ELR (cell line): ENCODE data around the gene CA11.

Experiments used
- DNase-seq: peaks from one replicate; pipeline ENCODE4 v3.0.0-alpha.2; 2015; ENCODE audit warnings: low read depth

The CA11 gene

GRCh38 chr19:48613024-48613851 is 32.7 kb downstream of the CA11 start:
- no peak for DNase-seq

GRCh38 chr19:48611872-48612271 is 34.1 kb downstream of the CA11 start:
- DNase-seq = no peak

GRCh38 chr19:48609571-48610108 is 36.3 kb downstream of the CA11 start:
- DNase-seq = no peak

GRCh38 chr19:48608798-48609263 is 37.2 kb downstream of the CA11 start:
- peak; percentile 72 for DNase-seq

GRCh38 chr19:48607359-48607755 is 38.6 kb downstream of the CA11 start:
- DNase-seq = no peak

- no peak for DNase-seq
Measured at GRCh38 chr19:48606463-48607358, 39.3 kb downstream of the CA11 start, which contains the start of gene SPACA4. SPACA4 (plus strand) TSS chr19:48606742; CDS start chr19:48606979, 237 bp downstream.

GRCh38 chr19:48603850-48604249 is 42.1 kb downstream of the CA11 start:
- DNase-seq = no peak

GRCh38 chr19:48603449-48603848 is 42.5 kb downstream of the CA11 start:
- DNase-seq = no peak

GRCh38 chr19:48603001-48603400 is 43.0 kb downstream of the CA11 start:
- DNase-seq = no peak

GRCh38 chr19:48600679-48601417 is 45.1 kb downstream of the CA11 start:
- no peak for DNase-seq

GRCh38 chr19:48598996-48599700 is 46.8 kb downstream of the CA11 start:
- DNase-seq = no peak

GRCh38 chr19:48596679-48597465 is 49.1 kb downstream of the CA11 start:
- DNase-seq = no peak

GRCh38 chr19:48596237-48596636 is 49.8 kb downstream of the CA11 start:
- no peak for DNase-seq

- DNase-seq = no peak
Measured at GRCh38 chr19:48595833-48596232, 50.2 kb downstream of the CA11 start.

- no peak for DNase-seq
Measured at GRCh38 chr19:48595171-48595570, 50.8 kb downstream of the CA11 start.

GRCh38 chr19:48591021-48591420 is 55.0 kb downstream of the CA11 start:
- DNase-seq = peak; percentile 58

- peak; percentile 90 for DNase-seq
Measured at GRCh38 chr19:48588670-48589401, 57.2 kb downstream of the CA11 start.
